Liver (tissue), 3 donors: ENCODE data around the gene GALC.

Experiments used
- FOXA1 ChIP-seq: IDR thresholded peaks from 2 replicates; pipeline ENCODE4 v1.6.1; 2016; ENCODE audit warnings: antibody characterized with exemption
- FOXA2 ChIP-seq: IDR thresholded peaks from 2 replicates; pipeline ENCODE4 v1.6.1; 2016; ENCODE audit warnings: antibody characterized with exemption
- RAD21 ChIP-seq, 2 donors: IDR thresholded peaks; 2 replicates each; pipeline ENCODE4 v1.6.1; 2016; ENCODE audit warnings: antibody characterized with exemption in 2 of 2, mild to moderate bottlenecking in 2 of 2
- SP1 ChIP-seq: IDR thresholded peaks from 2 replicates; pipeline ENCODE4 v1.6.1; 2018; ENCODE audit warnings: antibody characterized with exemption, mild to moderate bottlenecking
- TF ChIP-seq, protein P1 (sequence below): fragments of 150-350 bp; IDR thresholded peaks from 2 replicates; pipeline ENCODE4 v1.5.1; 2017; ENCODE audit warnings: improper control_type of control experiment, low read depth, low read length; ENCODE audit not compliant: missing input control
- TF ChIP-seq, protein P2 (sequence below): IDR thresholded peaks from 2 replicates; pipeline ENCODE4 v1.6.1; 2016; ENCODE audit warnings: antibody characterized with exemption
- TF ChIP-seq, protein P3 (sequence below): IDR thresholded peaks from 2 replicates; pipeline ENCODE4 v1.6.1; 2016; ENCODE audit warnings: antibody characterized with exemption, mild to moderate bottlenecking
- TF ChIP-seq, protein P4 (sequence below): IDR thresholded peaks from 2 replicates; pipeline ENCODE4 v1.6.1; 2016; ENCODE audit warnings: antibody characterized with exemption
- TF ChIP-seq, protein P5 (sequence below): IDR thresholded peaks from 2 replicates; pipeline ENCODE4 v1.6.1; 2016; ENCODE audit warnings: antibody characterized with exemption
- donor health status: healthy.
- donor health status: healthy.

DNA sequence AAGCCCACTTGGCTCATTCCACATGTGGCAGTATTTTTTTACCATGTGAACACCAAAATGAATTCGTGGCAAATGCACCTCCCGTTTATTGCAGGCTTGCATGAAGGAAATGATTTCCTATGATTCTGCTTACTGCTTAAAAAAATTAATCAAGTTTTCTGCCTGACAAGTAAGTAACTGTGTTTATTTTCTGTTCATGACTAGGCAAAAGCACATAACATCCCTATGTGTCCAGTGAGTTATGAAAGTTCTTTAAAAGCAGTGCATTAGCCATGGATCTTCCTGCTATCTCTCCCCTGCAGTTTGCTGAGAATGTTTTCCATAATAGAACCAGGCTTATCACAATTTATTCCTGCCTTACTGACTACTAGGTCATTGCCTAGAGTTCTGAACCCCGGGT is 32.3 kb upstream of the GALC start:
- TF ChIP-seq, protein P1, sequence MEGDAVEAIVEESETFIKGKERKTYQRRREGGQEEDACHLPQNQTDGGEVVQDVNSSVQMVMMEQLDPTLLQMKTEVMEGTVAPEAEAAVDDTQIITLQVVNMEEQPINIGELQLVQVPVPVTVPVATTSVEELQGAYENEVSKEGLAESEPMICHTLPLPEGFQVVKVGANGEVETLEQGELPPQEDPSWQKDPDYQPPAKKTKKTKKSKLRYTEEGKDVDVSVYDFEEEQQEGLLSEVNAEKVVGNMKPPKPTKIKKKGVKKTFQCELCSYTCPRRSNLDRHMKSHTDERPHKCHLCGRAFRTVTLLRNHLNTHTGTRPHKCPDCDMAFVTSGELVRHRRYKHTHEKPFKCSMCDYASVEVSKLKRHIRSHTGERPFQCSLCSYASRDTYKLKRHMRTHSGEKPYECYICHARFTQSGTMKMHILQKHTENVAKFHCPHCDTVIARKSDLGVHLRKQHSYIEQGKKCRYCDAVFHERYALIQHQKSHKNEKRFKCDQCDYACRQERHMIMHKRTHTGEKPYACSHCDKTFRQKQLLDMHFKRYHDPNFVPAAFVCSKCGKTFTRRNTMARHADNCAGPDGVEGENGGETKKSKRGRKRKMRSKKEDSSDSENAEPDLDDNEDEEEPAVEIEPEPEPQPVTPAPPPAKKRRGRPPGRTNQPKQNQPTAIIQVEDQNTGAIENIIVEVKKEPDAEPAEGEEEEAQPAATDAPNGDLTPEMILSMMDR, result no peak
- TF ChIP-seq RAD21 (IDR thresholded peaks at IDR 0.05) (no peak), FOXA1 (no peak), SP1 (no peak), FOXA2 (no peak)
- TF ChIP-seq, protein P2, sequence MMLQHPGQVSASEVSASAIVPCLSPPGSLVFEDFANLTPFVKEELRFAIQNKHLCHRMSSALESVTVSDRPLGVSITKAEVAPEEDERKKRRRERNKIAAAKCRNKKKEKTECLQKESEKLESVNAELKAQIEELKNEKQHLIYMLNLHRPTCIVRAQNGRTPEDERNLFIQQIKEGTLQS, result no peak
- TF ChIP-seq, protein P3, sequence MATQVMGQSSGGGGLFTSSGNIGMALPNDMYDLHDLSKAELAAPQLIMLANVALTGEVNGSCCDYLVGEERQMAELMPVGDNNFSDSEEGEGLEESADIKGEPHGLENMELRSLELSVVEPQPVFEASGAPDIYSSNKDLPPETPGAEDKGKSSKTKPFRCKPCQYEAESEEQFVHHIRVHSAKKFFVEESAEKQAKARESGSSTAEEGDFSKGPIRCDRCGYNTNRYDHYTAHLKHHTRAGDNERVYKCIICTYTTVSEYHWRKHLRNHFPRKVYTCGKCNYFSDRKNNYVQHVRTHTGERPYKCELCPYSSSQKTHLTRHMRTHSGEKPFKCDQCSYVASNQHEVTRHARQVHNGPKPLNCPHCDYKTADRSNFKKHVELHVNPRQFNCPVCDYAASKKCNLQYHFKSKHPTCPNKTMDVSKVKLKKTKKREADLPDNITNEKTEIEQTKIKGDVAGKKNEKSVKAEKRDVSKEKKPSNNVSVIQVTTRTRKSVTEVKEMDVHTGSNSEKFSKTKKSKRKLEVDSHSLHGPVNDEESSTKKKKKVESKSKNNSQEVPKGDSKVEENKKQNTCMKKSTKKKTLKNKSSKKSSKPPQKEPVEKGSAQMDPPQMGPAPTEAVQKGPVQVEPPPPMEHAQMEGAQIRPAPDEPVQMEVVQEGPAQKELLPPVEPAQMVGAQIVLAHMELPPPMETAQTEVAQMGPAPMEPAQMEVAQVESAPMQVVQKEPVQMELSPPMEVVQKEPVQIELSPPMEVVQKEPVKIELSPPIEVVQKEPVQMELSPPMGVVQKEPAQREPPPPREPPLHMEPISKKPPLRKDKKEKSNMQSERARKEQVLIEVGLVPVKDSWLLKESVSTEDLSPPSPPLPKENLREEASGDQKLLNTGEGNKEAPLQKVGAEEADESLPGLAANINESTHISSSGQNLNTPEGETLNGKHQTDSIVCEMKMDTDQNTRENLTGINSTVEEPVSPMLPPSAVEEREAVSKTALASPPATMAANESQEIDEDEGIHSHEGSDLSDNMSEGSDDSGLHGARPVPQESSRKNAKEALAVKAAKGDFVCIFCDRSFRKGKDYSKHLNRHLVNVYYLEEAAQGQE, result no peak
- TF ChIP-seq, protein P4, sequence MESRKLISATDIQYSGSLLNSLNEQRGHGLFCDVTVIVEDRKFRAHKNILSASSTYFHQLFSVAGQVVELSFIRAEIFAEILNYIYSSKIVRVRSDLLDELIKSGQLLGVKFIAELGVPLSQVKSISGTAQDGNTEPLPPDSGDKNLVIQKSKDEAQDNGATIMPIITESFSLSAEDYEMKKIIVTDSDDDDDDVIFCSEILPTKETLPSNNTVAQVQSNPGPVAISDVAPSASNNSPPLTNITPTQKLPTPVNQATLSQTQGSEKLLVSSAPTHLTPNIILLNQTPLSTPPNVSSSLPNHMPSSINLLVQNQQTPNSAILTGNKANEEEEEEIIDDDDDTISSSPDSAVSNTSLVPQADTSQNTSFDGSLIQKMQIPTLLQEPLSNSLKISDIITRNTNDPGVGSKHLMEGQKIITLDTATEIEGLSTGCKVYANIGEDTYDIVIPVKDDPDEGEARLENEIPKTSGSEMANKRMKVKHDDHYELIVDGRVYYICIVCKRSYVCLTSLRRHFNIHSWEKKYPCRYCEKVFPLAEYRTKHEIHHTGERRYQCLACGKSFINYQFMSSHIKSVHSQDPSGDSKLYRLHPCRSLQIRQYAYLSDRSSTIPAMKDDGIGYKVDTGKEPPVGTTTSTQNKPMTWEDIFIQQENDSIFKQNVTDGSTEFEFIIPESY, result no peak
- TF ChIP-seq, protein P5, sequence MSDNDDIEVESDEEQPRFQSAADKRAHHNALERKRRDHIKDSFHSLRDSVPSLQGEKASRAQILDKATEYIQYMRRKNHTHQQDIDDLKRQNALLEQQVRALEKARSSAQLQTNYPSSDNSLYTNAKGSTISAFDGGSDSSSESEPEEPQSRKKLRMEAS, result no peak
